ENCODE data around the gene KRT12.

Gene KRT12

DNA sequence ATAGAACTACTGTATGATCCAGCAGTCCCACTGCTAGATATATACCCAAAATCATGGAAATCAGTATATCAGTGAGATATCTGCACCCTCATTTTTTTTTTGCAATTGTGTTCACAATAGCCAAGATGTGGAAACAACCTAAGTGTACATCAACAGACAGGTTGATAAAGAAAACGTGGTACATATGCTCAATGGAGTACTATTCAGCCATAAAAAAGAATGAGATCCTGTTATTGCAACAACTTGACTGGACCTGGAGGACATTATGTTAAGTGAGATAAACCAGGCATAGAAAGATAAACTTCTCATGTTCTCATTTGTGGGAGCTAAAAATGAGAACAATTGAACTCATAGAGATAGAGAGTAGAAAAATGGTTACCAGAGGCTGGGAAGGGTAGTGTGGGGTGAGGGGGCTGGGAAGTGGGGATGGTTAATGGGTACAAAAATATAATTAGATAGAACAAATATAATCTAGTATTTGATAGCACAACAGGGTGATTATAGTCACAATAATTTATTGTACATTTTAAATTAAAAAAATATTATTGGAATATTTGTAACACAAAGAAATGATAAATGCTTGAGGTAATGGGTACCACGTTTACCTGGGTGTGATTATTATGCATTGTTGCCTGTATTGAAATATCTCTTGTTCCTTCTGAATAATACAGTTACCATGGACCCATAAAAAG is 36.8 kb downstream of the KRT12 start:
- ChIA-PET CTCF (interaction anchor here (0.9 kb wide), 1 partner anchor 11 kb away, joined by 3 read pairs; no protein-coding TSS in a partner anchor), POLR2A (no interaction called here)
- no peak for TF ChIP-seq CTCF (IDR thresholded peaks at IDR 0.05; ENCODE audit: control extremely low read depth, extremely low read depth, low read depth, missing control alignments)
- no peak for DNase-seq (ENCODE audit: extremely low spot score)

DNA sequence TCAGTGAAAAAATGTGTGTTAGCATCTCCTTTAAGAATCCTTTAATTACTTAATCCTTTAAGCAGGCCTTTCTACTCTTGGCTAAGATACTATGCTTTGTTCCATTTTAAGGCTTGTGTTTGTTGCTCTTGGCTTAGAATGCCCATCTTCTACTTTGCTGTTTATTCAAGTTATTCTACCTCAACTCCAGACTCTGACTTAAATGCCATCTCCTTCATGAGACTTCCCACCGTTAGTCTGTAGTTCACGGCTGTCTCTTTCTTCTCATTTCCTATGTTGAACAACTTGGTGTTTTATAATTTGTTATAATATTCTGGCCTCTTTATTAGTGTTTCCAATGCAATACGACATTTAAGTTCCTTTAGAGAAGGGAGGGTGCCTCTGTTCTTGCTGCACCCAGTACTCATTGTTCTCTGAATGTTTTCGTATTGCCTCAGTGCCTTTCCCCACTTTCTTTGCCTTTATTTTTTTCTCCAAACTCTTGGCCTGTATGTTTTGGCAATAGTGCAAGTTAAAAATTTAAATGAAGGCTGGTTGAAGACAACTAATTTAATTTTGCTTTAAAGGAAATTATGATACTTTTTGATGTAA is 38.5 kb downstream of the KRT12 start:
- TF ChIP-seq CTCF (IDR thresholded peaks at IDR 0.05; ENCODE audit: control extremely low read depth, extremely low read depth, low read depth, missing control alignments) = no peak
- ChIA-PET CTCF (no interaction called here), POLR2A (no interaction called here)
- no peak for DNase-seq (ENCODE audit: extremely low spot score)

GRCh38 chr17:40827746-40828453 is 39.1 kb downstream of the KRT12 start:
- CTCF ChIA-PET = interaction anchor here (0.8 kb wide), 1 partner anchor 835 kb away, joined by 3 read pairs; no protein-coding TSS in a partner anchor
- TF ChIP-seq CTCF (IDR thresholded peaks at IDR 0.05; ENCODE audit: control extremely low read depth, extremely low read depth, low read depth, missing control alignments) = no peak
- POLR2A ChIA-PET = no interaction called here
- DNase-seq (ENCODE audit: extremely low spot score) = no peak

- no peak for DNase-seq (ENCODE audit: extremely low spot score)
- CTCF ChIA-PET = interaction anchor here (1.0 to 1.2 kb wide), 2 partner anchors 823 to 837 kb away, joined by 3 read pairs; no protein-coding TSS in a partner anchor
- no peak for TF ChIP-seq CTCF (IDR thresholded peaks at IDR 0.05; ENCODE audit: control extremely low read depth, extremely low read depth, low read depth, missing control alignments)
- POLR2A ChIA-PET = no interaction called here
Measured at GRCh38 chr17:40825599-40825998, 41.4 kb downstream of the KRT12 start.

DNA sequence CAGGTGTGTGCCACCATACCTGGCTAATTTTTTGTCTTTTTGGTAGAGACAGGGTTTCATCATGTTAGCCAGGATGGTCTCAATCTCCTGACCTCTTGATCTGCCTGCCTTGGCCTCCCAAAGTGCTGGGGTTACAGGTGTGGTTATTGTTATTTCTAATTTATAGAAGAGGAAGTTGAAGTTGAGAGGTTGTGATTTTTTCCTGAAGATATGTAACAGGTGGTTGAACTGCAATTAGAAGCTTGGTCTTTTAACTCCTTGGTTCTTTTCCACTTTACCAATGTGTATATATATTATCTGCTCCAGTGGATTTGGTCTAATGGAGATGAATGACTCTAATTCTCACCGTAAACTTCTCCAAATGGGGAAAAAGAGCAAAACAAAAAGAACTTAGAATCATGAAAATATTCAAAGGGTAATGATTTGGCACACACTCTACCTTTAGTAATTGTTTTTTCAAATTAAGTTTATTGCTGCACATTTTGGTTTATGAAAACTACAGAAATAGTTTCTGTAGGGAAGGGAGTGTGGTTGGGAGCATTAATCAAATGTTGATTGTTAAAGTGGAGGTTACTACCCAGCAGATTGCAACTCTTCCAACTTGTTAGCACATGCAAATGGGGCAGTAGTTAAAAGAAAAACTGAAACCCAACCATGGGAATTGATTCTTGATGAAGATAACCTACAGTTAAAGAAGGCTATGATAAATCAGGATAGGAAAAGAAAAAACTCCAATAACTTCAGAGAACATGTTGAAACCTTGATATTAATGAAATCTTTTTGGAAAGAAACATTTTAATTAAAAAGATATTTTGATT is 42.8 kb downstream of the KRT12 start:
- DNase-seq (ENCODE audit: extremely low spot score) = no peak
- ChIA-PET CTCF (interaction anchor here (1.0 to 2.7 kb wide), 2 partner anchors 9 to 824 kb away, joined by 4 to 6 read pairs; no protein-coding TSS in a partner anchor), POLR2A (interaction anchor here (0.6 kb wide), 1 partner anchor 261 kb away, joined by 4 read pairs; no protein-coding TSS in a partner anchor)
- TF ChIP-seq CTCF (IDR thresholded peaks at IDR 0.05; ENCODE audit: control extremely low read depth, extremely low read depth, low read depth, missing control alignments) = no peak

Measured in GM10248 (cell line).